Stimulated activated CD4-positive, alpha-beta T cell treated with anti-CD3 and anti-CD28 coated beads, Interleukin-1b, Interleukin-23, amount 100 ng/mL, for 24 hours (primary cell): ENCODE results near the gene GRIK1.
"Not testable (repeated sequence)": the region's sequence is repeated elsewhere in the genome, so short reads cannot be mapped to it uniquely, and the experiment has no call there.

Experiments
- DNase-seq, 4 experiments: peaks; one replicate each; pipeline ENCODE4 v3.0.0-alpha.2; 2020; ENCODE audit warnings: low read depth in 4 of 4, low spot score in 1 of 4

GRIK1 gene

DNA sequence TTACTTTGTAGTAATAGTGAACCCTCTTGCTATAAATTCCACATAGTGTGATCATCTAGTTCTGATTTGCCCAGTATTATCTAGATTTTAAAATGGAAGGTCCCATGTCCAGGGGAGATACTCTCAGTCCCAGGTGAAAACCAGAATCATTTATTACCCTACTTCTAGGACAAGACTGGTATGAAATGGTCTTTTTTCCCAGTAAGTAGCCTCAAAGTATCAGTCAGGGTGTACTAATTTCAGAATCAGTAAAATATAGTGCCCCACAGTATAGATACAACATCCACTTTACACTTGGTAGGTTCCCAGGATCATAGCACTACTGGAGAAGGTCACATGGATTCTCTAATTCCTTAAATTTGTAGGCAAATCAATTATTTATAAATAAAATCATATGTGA, 318.3 kb downstream of the GRIK1 start:
- DNase-seq, result no peak

DNA sequence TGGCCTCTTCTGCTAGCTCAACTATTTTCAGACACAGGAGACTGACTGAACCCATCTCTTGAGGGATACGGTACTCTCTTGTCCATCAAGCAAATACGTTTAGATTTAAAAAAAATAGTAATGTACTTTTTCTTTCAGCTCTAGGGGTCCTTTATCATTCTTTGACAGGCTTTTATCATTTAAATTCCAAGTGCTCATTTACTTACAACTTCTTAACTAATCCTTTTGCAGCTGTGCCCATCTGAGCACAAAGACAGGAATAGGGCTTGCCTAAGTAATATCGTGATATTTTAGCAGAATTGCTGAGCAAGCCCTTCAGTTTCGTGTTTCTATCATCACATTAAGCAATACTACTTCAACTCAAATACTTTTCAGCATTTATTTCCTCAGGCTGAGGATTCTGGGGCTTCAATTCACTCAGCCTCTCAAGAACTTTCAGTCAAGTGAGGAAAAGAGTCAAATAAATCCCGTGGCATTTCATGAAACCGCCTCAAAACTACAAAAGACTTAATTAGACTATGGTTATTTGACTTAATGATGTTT, 323.5 kb downstream of the GRIK1 start:
- no peak for DNase-seq

GRCh38 chr21:29613877-29614276, 325.9 kb downstream of the GRIK1 start:
- no peak for DNase-seq

GRCh38 chr21:29613021-29613420, 326.8 kb downstream of the GRIK1 start:
- DNase-seq, result no peak

DNA sequence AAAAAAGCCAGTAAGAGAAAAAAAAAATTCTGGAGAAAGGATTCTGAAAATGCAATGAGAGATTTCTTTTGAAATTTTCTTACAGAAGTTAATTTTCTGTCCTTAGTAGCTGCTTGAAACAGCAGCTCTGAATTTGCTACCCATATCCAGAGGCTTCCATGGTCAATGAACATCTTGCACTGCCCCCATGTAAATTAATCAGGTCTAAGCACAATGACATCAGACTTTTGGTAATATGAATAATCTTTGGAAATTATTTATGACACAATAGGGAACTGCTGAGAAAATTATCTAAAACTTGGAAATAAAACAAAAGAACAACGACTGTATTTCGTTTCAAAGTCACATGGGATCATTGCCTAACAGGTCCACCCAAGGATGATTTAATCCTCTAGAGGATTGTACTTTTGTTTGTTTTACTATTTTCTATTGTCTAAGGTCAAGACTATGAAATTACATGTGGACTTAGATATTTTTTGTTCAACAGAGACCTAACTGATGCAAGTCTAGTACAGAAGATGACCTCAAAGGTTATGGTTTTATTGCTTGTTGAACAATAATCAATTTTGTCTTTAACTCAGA, 328.9 kb downstream of the GRIK1 start:
- no peak for DNase-seq

DNA sequence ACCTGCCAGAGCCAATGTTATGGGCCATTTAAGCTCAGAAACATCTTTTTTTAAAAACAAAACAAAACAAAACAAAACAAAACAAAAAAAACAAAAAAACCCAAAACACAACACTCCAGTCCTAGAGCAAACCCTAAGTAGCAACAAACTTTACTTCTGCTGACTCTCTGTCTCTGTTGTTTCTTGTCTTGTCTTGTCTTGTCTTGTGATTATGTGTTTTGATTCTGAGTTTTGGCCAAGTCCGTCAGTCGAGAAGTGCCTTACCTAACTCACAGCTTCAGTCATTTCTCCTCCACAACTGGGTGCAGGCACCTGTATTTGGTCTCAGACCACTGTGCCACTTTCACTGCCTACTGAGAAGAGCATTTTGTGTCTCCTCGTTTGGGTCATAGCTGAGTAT, 333.2 kb downstream of the GRIK1 start:
- DNase-seq, result no peak

- DNase-seq, result not testable (repeated sequence)
Observed at GRCh38 chr21:29605219-29605618, 334.6 kb downstream of the GRIK1 start.

- DNase-seq, result no peak
Observed at GRCh38 chr21:29604076-29604475, 335.7 kb downstream of the GRIK1 start.

- DNase-seq, result no peak
Observed at GRCh38 chr21:29601047-29601446, 338.7 kb downstream of the GRIK1 start.

- DNase-seq, result no peak
Observed at GRCh38 chr21:29586696-29587095, 353.1 kb downstream of the GRIK1 start.

- DNase-seq, result no peak
Observed at GRCh38 chr21:29585462-29585861, 354.3 kb downstream of the GRIK1 start.

- no peak for DNase-seq
Observed at GRCh38 chr21:29583424-29583924, 356.3 kb downstream of the GRIK1 start.

- DNase-seq, result no peak
Observed at GRCh38 chr21:29582855-29583254, 356.9 kb downstream of the GRIK1 start.

DNA sequence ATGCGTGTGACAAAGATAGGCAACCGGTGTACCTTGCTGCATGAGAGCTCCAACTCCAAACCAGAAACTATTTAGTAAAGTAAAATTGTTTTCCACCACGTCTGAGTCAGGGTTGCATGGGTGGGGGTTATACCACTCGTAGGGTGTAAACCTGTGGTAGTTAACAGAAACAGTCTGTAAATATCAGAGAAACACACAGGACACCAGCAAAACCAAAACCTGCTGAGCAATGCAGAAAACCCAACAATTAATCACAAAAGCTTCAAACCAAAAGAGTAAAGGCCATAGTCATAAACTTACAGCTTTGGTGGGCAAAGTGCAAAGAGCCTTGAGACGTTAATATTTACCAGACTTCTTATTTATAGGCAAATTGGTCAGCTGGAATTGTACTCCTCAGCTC, 358.4 kb downstream of the GRIK1 start:
- no peak for DNase-seq

DNA sequence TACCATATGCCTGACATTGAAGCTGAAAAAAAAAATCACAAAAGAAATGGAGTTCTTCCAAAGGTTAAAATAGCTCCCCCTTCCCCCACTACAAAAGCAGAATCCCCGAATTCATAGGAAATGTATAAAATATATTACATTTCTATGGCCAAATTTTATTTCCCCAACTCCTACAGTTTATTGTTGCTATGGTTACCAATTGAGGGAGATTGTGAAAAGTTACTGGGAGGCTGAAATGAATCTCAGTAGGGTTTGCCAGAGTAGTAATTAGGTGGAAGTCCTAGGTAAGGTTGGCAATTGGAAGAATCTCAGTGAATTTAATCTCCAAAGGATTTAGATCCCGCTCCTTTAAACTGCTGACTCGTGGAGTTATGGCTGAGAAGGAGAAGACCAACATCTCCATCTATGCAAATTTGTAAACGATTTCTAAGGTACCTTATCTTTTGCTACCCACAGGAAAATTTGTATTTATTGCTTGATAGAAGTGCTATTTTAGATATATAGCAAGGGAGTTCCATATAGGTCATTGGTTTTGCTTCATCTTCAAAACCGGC, 359.0 kb downstream of the GRIK1 start:
- DNase-seq, result no peak

- no peak for DNase-seq
Observed at GRCh38 chr21:29578306-29578705, 361.5 kb downstream of the GRIK1 start.

DNA sequence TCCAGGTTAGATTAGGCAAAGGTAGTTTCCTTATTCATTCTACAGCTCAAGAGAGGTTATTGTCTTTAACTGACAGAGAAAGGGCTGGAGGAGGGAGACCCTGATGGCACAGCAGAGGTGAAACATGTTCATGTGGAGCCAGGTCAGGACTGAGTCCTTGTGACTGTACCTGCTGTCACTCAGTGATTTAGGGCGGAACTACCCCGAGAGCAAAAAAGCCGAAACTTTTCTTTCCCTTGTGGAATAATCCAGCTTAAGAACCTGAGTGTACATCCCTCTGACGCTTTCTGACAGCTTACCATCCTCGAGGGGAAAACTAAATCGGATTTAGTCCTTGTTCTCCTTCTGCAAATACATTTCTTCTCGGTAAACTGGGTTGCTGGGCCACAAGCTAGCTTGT, 367.8 kb downstream of the GRIK1 start:
- no peak for DNase-seq

- DNase-seq, result no peak
Observed at GRCh38 chr21:29568020-29568697, 371.6 kb downstream of the GRIK1 start.

- no peak for DNase-seq
Observed at GRCh38 chr21:29557931-29558725, 381.7 kb downstream of the GRIK1 start.

DNA sequence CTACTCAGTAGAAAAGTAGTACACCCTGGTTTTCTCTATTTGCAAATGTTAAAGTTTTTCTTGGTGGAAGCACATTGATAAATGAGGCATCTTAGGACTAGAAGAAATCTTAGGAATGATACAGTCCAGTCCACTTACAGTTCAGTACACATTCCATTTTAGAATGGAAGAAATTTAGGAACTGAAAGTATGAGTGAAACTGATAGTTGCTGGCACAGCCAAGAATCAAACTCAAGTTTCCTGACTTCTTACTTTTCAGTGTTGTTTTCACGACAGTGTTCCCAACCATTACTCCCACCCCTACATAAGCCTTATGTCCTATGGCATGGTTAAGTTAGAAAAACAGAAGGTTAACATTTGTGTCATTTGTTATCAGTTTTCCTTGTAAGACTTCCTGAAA, 382.6 kb downstream of the GRIK1 start:
- DNase-seq, result no peak

DNA sequence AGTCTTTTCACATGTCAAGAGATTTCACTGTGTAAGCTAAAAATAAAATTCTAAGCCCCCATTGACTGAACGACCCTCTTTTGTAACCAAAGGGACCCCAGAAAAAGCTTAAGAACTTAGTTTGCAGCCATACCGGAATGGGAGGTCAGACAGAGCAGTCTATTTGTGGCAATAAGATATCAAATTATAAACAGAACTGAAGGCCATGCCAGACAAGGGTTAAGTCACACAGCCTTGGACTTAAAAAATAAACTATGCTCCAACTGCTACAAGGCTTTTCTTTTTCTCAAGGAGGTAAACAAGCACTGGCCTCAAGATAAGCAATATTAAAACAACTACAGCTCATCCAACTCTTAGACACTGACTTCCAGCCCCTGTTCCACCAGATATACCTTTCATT, 384.2 kb downstream of the GRIK1 start:
- DNase-seq, result no peak

- no peak for DNase-seq
Observed at GRCh38 chr21:29550205-29550604, 389.6 kb downstream of the GRIK1 start.
